OCI-LY3 (cell line): ENCODE measurements around the gene PCYT1A.

ENCODE experiments used
- CTCF ChIP-seq: fragments of 200-600, 300-600 bp; sonication (generic); IDR thresholded peaks from 2 replicates; pipeline ENCODE4 v1.5.1; 2014; ENCODE audit warnings: antibody characterized with exemption, low read length, low read depth
- EZH2phosphoT487 ChIP-seq: fragments of 200-600 bp; shearing (Covaris generic); IDR thresholded peaks from 2 replicates; pipeline ENCODE4 v1.6.1; 2018; ENCODE audit warnings: antibody characterized with exemption, mixed run types, low read depth

DNA sequence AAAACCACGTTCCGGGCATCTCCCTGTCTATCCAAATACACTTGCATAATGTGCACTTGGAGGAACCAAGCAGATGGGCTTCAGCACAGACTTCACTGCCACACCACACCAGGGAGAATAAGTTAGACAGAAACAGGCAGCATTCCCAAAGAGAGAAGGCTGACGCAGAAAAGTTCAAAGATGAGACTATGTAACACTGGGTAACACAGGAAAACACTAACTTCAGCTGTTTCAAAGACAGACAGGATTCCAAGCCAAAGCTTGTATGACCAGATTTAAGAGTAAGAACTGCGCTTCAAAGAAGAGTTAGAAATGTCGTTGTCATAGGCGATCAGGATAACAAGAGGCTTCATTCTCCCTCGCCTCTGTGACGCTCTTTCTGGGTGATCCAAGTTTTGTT lies 51.3 kb downstream of the PCYT1A start:
- no peak for TF ChIP-seq CTCF
- TF ChIP-seq EZH2phosphoT487: no peak
